ENCODE data around the gene EVA1A. TPM values are rescaled to one million over a fixed set of nuclear protein-coding genes. Genes with fewer than 3 reads are reported as not detected.

The EVA1A gene
- polyA plus RNA-seq, 1 donor, result 10.0 TPM

- peaks cover 22% of the 10 kb centered on the region for H3K4me1 ChIP-seq (ENCODE audit: control insufficient read depth, insufficient read depth, low read length)
- H3K4me3 ChIP-seq (ENCODE audit: low read length), result no peak overlapping the region
- H3K27ac ChIP-seq (ENCODE audit: low read length), result no peak overlapping the region
- H3K9me3 ChIP-seq (ENCODE audit: control insufficient read depth, low read depth, low read length), result no peaks in the 10 kb centered on the region
- H3K27me3 ChIP-seq (ENCODE audit: control insufficient read depth, insufficient read depth, low read length), result no peaks in the 10 kb centered on the region
- no peak for DNase-seq
- H3K36me3 ChIP-seq (ENCODE audit: control insufficient read depth, insufficient read depth, low read length), result no peaks in the 10 kb centered on the region
These were observed 33.9 kb downstream of the EVA1A start for GRCh38 chr2:75526842-75527241.

DNA sequence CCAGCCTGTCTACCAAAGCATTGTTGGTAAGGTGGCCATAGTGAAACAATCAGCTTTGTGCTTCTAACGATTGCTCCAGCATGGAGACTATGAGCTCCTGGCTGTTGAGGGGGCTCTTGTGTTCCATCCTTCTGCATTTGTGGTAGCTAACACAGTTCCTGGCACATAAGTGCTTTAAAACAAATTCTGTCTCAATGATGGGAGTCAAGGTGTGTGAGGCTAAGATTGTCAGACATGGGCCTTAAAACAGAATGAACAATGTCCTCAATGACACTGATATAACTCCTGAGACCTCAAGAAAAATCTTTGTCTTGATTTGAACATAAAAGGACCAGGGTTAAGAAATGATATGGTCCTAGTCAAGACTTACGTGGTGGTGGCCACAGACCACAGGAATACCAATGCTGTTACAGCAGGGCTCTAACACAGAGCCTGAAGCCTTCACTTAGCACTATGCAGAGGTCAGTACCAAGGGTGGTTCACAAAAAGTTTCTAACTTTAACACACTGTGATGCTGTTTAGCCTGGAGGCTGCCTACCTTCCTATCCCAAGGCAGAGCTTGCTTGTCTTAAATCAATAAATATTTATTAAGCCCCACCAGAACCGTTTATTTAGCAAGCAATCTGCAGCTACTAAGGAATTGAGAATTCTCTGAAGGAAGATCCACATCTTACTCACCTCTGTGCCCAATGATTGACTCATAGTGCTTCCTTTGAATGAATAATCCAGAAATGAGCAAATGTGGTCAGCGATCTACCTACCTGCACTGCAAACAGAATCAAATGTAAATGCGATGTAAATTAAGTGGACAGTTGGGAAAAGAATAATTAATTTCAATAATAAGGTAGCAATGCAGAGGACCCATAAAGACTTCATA is 35.1 kb downstream of the EVA1A start:
- WGBS (ENCODE audit: insufficient coverage, low lambda C conversion rate), result 100% methylated on average over 2 of the region's 5 CpGs

DNA sequence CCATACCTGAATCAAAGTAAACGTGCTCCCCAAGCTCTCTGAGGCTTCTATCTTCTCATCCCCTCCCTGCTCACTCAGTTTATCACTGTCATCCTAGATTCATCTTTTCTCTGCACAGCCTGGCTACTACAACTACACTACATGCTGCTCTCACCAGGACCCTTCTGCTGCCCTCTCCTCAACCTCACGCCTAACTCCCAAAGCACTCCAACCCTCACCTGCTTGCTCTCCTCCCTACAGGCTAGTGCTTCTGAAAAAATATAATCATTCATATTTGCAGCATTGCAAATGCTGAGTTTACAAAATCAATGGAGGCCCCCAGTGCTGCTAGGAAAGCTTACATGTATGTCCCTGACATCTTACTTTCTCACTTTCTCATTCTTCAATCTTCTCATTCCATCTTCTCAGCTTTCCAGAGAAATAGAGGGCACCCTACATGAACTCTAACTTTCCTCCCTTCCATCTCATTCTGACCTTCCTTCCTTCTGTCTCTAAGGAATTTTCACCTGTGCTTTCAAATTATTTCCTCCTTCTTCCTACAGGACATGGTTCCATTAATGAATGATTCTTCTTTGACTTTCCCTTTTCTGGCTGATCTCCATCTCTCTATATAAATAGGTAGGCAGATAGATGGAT is 36.3 kb downstream of the EVA1A start:
- no peaks in the 10 kb centered on the region for H3K9me3 ChIP-seq (ENCODE audit: control insufficient read depth, low read depth, low read length)
- H3K27me3 ChIP-seq (ENCODE audit: control insufficient read depth, insufficient read depth, low read length), result no peaks in the 10 kb centered on the region
- peaks cover 22% of the 10 kb centered on the region for H3K4me1 ChIP-seq (ENCODE audit: control insufficient read depth, insufficient read depth, low read length)
- no peak overlapping the region for H3K4me3 ChIP-seq (ENCODE audit: low read length)
- no peak overlapping the region for H3K27ac ChIP-seq (ENCODE audit: low read length)
- peaks cover 3% of the 10 kb centered on the region for H3K36me3 ChIP-seq (ENCODE audit: control insufficient read depth, insufficient read depth, low read length)
- DNase-seq, result peak in 1 of 2 donors; percentile 19
- 100% methylated on average over 1 of the region's 2 CpGs for WGBS (ENCODE audit: insufficient coverage, low lambda C conversion rate)

More for the DNA sequence above, 35.1 kb downstream of the EVA1A start:
- Histone ChIP-seq H3K27me3 (ENCODE audit: control insufficient read depth, insufficient read depth, low read length) (no peaks in the 10 kb centered on the region), H3K27ac (ENCODE audit: low read length) (no peak overlapping the region), H3K4me3 (ENCODE audit: low read length) (no peak overlapping the region), H3K4me1 (ENCODE audit: control insufficient read depth, insufficient read depth, low read length) (peaks cover 22% of the 10 kb centered on the region), H3K9me3 (ENCODE audit: control insufficient read depth, low read depth, low read length) (no peaks in the 10 kb centered on the region), H3K36me3 (ENCODE audit: control insufficient read depth, insufficient read depth, low read length) (no peaks in the 10 kb centered on the region)
- no peak for DNase-seq

GRCh38 chr2:75523313-75524275 is 37.1 kb downstream of the EVA1A start:
- Histone ChIP-seq H3K4me3 (ENCODE audit: low read length) (no peak overlapping the region), H3K27me3 (ENCODE audit: control insufficient read depth, insufficient read depth, low read length) (no peaks in the 10 kb centered on the region), H3K27ac (ENCODE audit: low read length) (peak overlapping the region; percentile 63), H3K9me3 (ENCODE audit: control insufficient read depth, low read depth, low read length) (no peaks in the 10 kb centered on the region), H3K4me1 (ENCODE audit: control insufficient read depth, insufficient read depth, low read length) (peaks cover 22% of the 10 kb centered on the region), H3K36me3 (ENCODE audit: control insufficient read depth, insufficient read depth, low read length) (peaks cover 4% of the 10 kb centered on the region)
- WGBS (ENCODE audit: insufficient coverage, low lambda C conversion rate), result 20% methylated on average over 3 of the region's 6 CpGs
- DNase-seq, result peak; percentile 58 to 83

- peaks cover 22% of the 10 kb centered on the region for H3K4me1 ChIP-seq (ENCODE audit: control insufficient read depth, insufficient read depth, low read length)
- peak overlapping the region; percentile 63 for H3K27ac ChIP-seq (ENCODE audit: low read length)
- DNase-seq, result no peak
- peaks cover 4% of the 10 kb centered on the region for H3K36me3 ChIP-seq (ENCODE audit: control insufficient read depth, insufficient read depth, low read length)
- H3K4me3 ChIP-seq (ENCODE audit: low read length), result no peak overlapping the region
- WGBS (ENCODE audit: insufficient coverage, low lambda C conversion rate), result no CpG with 5 or more reads among the region's 5 CpGs
- H3K27me3 ChIP-seq (ENCODE audit: control insufficient read depth, insufficient read depth, low read length), result no peaks in the 10 kb centered on the region
- no peaks in the 10 kb centered on the region for H3K9me3 ChIP-seq (ENCODE audit: control insufficient read depth, low read depth, low read length)
These were observed 38.0 kb downstream of the EVA1A start for GRCh38 chr2:75522543-75523312.

DNA sequence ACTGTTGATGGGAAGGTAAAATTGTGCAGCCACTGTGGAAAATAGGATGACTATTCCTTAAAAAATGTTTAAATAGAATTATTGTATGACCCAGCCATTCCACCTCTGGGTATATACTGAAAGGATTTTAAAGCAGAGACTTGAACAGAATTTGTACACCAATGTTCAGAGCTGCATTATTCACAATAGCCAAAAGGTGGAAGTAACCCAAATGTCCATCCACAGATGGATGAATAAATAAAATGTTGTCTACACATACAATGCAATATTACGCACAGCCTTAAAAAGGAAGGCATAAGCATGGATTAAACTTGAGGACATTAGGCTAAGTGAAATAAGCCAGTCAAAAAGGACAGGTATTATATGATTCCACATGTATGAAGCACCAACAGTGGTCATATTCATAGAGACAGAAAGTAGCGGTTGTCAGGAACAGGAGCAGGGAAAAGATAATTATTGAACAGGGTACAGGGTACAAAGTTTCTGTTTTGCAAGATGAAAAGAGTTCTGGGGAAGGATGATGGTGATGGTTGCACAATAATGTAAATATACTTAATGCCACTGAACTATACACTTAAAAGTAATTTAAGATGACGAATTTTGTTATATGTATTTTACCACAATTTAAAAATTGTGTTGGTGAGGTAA is 39.4 kb downstream of the EVA1A start:
- no peaks in the 10 kb centered on the region for H3K27me3 ChIP-seq (ENCODE audit: control insufficient read depth, insufficient read depth, low read length)
- H3K4me3 ChIP-seq (ENCODE audit: low read length), result no peak overlapping the region
- H3K4me1 ChIP-seq (ENCODE audit: control insufficient read depth, insufficient read depth, low read length), result peaks cover 22% of the 10 kb centered on the region
- 23% methylated on average over 2 of the region's 3 CpGs for WGBS (ENCODE audit: insufficient coverage, low lambda C conversion rate)
- H3K36me3 ChIP-seq (ENCODE audit: control insufficient read depth, insufficient read depth, low read length), result peaks cover 12% of the 10 kb centered on the region
- peak; percentile 29 to 78 for DNase-seq
- H3K27ac ChIP-seq (ENCODE audit: low read length), result no peak overlapping the region
- no peaks in the 10 kb centered on the region for H3K9me3 ChIP-seq (ENCODE audit: control insufficient read depth, low read depth, low read length)

DNA sequence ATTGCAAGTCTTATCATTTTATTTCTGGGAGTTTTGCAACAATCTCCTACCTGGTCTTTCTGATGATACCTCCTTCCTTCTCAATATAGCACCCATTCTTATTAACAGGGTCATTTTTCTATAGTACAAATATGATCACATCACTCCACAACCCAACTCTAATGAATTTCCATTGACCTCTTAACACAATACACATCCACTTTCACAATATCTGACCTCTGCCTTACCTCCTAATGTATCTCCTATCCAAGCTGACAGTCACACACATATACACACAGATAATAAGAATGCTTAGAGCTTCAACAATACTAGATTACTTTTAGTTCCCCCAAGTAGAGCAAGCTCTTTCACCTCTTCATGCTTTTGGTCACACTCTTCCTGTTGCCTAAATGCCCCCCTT is 40.9 kb downstream of the EVA1A start:
- Histone ChIP-seq H3K27ac (ENCODE audit: low read length) (no peak overlapping the region), H3K4me3 (ENCODE audit: low read length) (no peak overlapping the region), H3K4me1 (ENCODE audit: control insufficient read depth, insufficient read depth, low read length) (peaks cover 22% of the 10 kb centered on the region), H3K36me3 (ENCODE audit: control insufficient read depth, insufficient read depth, low read length) (peaks cover 14% of the 10 kb centered on the region), H3K9me3 (ENCODE audit: control insufficient read depth, low read depth, low read length) (no peaks in the 10 kb centered on the region), H3K27me3 (ENCODE audit: control insufficient read depth, insufficient read depth, low read length) (no peaks in the 10 kb centered on the region)
- no peak for DNase-seq

- H3K36me3 ChIP-seq (ENCODE audit: control insufficient read depth, insufficient read depth, low read length), result peaks cover 14% of the 10 kb centered on the region
- H3K9me3 ChIP-seq (ENCODE audit: control insufficient read depth, low read depth, low read length), result no peaks in the 10 kb centered on the region
- H3K4me3 ChIP-seq (ENCODE audit: low read length), result no peak overlapping the region
- H3K27me3 ChIP-seq (ENCODE audit: control insufficient read depth, insufficient read depth, low read length), result no peaks in the 10 kb centered on the region
- H3K27ac ChIP-seq (ENCODE audit: low read length), result no peak overlapping the region
- DNase-seq, result no peak
- WGBS (ENCODE audit: insufficient coverage, low lambda C conversion rate), result 100% methylated on average over 1 of the region's 10 CpGs
- peaks cover 18% of the 10 kb centered on the region for H3K4me1 ChIP-seq (ENCODE audit: control insufficient read depth, insufficient read depth, low read length)
These were observed 41.9 kb downstream of the EVA1A start for GRCh38 chr2:75518638-75519465.

All from large intestine (tissue), 3 donors.